ENCODE results near the gene MTUS2. TPM values are rescaled to one million over a fixed set of nuclear protein-coding genes. Genes with fewer than 3 reads are reported as not detected.

The MTUS2 gene
- total and polyA plus RNA-seq, 2 of the 8 experiments (the other 6 are each of a cell fraction or from before 2014, with no cell fraction given): 0.18 to 0.80 TPM

DNA sequence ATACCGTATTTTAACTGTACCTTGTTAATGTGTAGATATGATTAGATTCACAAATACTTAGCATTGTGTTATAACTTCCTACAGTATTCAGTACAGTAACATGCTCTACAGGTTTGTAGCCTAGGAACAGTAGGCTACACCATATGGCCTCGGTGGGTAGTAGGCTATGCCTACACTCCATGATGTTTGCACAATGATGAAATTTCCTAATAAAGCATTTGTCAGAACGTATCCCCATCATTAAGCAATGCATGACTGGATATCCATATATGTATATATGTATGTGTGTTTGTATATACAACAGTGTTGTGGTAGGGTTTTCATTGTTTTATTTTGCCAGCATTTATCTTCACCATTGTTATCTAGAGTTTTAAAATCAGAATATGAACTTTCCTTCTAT, 655.9 kb downstream of the MTUS2 start (continued):
- TF ChIP-seq SP1 (IDR thresholded peaks at IDR 0.05; ENCODE audit: low read depth, low read length): no peak
